K562 (cell line): ENCODE results near the gene PRKCQ. TPM values are rescaled to one million over a fixed set of nuclear protein-coding genes. Genes with fewer than 3 reads are reported as not detected.

Experiments used
- CBFA2T2 ChIP-seq: fragments of 450-650 bp; conservative IDR thresholded peaks from 2 replicates; pipeline ENCODE4 v1.6.1; 2017; ENCODE audit warnings: mild to moderate bottlenecking
- FOXK1 ChIP-seq: sonication (generic); formaldehyde crosslinking; IDR thresholded peaks from 2 replicates; pipeline ENCODE4 v1.8.0; 2022; ENCODE audit warnings: missing genetic modification reagents, mild to moderate bottlenecking, borderline replicate concordance
- MYBL2 ChIP-seq, 2 experiments: fragments of 450-650 bp in 1 of 2; sonication (generic) in 1 of 2; formaldehyde crosslinking in 1 of 2; IDR thresholded peaks; 2 replicates each; pipeline versions ENCODE4 v1.6.1 to v1.8.1; 2017 to 2022; ENCODE audit warnings: borderline replicate concordance in 1 of 2, inconsistent platforms in 1 of 2, low read depth in 1 of 2, mild to moderate bottlenecking in 1 of 2, missing genetic modification reagents in 1 of 2, moderate library complexity in 1 of 2
- NEUROD1 ChIP-seq: fragments of 150-350 bp; IDR thresholded peaks from 2 replicates; pipeline ENCODE4 v1.6.1; 2014; ENCODE audit warnings: borderline replicate concordance, low read length, low read depth; ENCODE audit not compliant: partially characterized antibody
- STAT5A ChIP-seq: IDR thresholded peaks from 2 replicates; pipeline ENCODE4 v1.6.1; 2012; ENCODE audit warnings: low read length, inconsistent platforms, borderline replicate concordance
- polyA plus RNA-seq, 8 experiments: library from polyadenylated mRNA; depleted of rRNA in 4 of 8; stranded (reverse) in 5 of 8; unstranded in 3 of 8; fragments of >200 nt; fragmentation: Nextera tagmentation in 2 of 8; fragmentation: Illumina TruSeq in 1 of 8; extraction: Ambion mirVana in 2 of 8; extraction: Trizol in 1 of 8; gene quantifications; 2 replicates each; pipeline versions ENCODE4 v1.2.1 to v1.2.3, GENCODE V29; 2011 to 2014; ENCODE audit warnings: inconsistent platforms in 1 of 8, missing spikeins in 1 of 8
- total RNA-seq, 7 experiments: library from RNA; depleted of rRNA in 6 of 7; stranded (reverse); fragments of >200 nt in 6 of 7; fragmentation: Illumina TruSeq in 2 of 7; extraction: Trizol in 2 of 7; gene quantifications; 2 replicates each; pipeline versions ENCODE4 v1.2.1 to v1.2.3, GENCODE V29; 2011 to 2021; ENCODE audit warnings: low replicate concordance in 1 of 7
- TF ChIP-seq, protein P1 (sequence below): sonication (generic); formaldehyde crosslinking; IDR thresholded peaks from 2 replicates; pipeline ENCODE4 v1.8.0; 2022; ENCODE audit warnings: mild to moderate bottlenecking, missing genetic modification reagents, borderline replicate concordance
- TF ChIP-seq, protein P2 (sequence below): fragments of 200-600 bp; sonication (generic); IDR thresholded peaks from one replicate; pipeline ENCODE4 v1.6.1; 2012; ENCODE audit warnings: mild to moderate bottlenecking, low read depth, low read length, inconsistent platforms
- TF ChIP-seq, protein P3 (sequence below): fragments of 250-450 bp; sonication (Bioruptor Pico); IDR thresholded peaks from 2 replicates; pipeline ENCODE4 v1.5.0; 2021; ENCODE audit warnings: mild to moderate bottlenecking, moderate library complexity

The PRKCQ gene
- total and polyA plus RNA-seq, 9 of the 15 experiments (the other 6 are each of a cell fraction or from before 2014, with no cell fraction given): 4.4 to 23.3 (median 14.6) TPM

DNA sequence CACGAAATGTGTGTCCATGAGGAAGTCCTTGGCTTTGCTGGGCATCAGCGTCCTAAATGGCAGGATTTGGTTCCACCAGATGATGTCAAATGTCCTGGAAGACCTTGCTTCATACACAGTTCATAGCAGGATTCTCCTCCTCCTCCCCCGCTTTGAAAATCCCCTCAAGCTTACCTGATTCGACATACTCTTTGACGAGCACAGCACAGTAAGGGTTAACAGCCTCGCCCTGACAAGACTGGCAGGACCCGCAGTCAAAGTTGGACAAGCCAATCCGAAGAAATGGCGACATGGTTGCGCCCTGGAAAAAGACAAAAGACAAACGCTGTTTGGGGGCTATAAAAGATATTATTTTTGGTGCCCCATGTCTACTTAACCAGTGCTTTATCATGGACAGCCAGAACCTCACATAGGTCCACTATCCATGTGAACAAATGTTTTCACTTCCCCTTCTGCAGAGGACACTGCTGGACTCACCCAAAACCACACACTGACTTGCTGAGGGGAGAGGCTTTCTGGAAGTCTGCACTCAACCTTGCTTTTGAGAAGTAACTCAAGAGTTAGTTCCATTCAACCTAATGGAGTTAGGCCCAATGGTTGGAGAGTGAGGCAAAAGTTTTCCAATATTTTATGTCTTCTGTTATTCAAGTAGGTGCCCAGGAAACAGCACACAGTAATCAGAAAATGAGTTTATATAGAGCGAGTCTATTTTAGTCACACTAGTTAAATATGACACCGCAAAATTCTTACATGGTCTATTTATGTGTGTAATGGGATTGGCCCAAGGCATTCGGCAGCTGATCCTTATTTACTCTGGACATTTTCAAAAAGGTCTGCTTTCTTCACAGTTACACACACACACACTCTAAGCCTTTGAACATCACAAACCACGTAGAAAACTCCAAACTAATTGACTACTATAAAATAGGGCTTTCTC, 65.0 kb downstream of the PRKCQ start (continued):
- TF ChIP-seq, protein P1, sequence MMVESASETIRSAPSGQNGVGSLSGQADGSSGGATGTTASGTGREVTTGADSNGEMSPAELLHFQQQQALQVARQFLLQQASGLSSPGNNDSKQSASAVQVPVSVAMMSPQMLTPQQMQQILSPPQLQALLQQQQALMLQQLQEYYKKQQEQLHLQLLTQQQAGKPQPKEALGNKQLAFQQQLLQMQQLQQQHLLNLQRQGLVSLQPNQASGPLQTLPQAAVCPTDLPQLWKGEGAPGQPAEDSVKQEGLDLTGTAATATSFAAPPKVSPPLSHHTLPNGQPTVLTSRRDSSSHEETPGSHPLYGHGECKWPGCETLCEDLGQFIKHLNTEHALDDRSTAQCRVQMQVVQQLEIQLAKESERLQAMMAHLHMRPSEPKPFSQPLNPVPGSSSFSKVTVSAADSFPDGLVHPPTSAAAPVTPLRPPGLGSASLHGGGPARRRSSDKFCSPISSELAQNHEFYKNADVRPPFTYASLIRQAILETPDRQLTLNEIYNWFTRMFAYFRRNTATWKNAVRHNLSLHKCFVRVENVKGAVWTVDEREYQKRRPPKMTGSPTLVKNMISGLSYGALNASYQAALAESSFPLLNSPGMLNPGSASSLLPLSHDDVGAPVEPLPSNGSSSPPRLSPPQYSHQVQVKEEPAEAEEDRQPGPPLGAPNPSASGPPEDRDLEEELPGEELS (CRISPR knock-in tag): no peak
- TF ChIP-seq CBFA2T2: peak; percentile 60
- TF ChIP-seq, protein P2, sequence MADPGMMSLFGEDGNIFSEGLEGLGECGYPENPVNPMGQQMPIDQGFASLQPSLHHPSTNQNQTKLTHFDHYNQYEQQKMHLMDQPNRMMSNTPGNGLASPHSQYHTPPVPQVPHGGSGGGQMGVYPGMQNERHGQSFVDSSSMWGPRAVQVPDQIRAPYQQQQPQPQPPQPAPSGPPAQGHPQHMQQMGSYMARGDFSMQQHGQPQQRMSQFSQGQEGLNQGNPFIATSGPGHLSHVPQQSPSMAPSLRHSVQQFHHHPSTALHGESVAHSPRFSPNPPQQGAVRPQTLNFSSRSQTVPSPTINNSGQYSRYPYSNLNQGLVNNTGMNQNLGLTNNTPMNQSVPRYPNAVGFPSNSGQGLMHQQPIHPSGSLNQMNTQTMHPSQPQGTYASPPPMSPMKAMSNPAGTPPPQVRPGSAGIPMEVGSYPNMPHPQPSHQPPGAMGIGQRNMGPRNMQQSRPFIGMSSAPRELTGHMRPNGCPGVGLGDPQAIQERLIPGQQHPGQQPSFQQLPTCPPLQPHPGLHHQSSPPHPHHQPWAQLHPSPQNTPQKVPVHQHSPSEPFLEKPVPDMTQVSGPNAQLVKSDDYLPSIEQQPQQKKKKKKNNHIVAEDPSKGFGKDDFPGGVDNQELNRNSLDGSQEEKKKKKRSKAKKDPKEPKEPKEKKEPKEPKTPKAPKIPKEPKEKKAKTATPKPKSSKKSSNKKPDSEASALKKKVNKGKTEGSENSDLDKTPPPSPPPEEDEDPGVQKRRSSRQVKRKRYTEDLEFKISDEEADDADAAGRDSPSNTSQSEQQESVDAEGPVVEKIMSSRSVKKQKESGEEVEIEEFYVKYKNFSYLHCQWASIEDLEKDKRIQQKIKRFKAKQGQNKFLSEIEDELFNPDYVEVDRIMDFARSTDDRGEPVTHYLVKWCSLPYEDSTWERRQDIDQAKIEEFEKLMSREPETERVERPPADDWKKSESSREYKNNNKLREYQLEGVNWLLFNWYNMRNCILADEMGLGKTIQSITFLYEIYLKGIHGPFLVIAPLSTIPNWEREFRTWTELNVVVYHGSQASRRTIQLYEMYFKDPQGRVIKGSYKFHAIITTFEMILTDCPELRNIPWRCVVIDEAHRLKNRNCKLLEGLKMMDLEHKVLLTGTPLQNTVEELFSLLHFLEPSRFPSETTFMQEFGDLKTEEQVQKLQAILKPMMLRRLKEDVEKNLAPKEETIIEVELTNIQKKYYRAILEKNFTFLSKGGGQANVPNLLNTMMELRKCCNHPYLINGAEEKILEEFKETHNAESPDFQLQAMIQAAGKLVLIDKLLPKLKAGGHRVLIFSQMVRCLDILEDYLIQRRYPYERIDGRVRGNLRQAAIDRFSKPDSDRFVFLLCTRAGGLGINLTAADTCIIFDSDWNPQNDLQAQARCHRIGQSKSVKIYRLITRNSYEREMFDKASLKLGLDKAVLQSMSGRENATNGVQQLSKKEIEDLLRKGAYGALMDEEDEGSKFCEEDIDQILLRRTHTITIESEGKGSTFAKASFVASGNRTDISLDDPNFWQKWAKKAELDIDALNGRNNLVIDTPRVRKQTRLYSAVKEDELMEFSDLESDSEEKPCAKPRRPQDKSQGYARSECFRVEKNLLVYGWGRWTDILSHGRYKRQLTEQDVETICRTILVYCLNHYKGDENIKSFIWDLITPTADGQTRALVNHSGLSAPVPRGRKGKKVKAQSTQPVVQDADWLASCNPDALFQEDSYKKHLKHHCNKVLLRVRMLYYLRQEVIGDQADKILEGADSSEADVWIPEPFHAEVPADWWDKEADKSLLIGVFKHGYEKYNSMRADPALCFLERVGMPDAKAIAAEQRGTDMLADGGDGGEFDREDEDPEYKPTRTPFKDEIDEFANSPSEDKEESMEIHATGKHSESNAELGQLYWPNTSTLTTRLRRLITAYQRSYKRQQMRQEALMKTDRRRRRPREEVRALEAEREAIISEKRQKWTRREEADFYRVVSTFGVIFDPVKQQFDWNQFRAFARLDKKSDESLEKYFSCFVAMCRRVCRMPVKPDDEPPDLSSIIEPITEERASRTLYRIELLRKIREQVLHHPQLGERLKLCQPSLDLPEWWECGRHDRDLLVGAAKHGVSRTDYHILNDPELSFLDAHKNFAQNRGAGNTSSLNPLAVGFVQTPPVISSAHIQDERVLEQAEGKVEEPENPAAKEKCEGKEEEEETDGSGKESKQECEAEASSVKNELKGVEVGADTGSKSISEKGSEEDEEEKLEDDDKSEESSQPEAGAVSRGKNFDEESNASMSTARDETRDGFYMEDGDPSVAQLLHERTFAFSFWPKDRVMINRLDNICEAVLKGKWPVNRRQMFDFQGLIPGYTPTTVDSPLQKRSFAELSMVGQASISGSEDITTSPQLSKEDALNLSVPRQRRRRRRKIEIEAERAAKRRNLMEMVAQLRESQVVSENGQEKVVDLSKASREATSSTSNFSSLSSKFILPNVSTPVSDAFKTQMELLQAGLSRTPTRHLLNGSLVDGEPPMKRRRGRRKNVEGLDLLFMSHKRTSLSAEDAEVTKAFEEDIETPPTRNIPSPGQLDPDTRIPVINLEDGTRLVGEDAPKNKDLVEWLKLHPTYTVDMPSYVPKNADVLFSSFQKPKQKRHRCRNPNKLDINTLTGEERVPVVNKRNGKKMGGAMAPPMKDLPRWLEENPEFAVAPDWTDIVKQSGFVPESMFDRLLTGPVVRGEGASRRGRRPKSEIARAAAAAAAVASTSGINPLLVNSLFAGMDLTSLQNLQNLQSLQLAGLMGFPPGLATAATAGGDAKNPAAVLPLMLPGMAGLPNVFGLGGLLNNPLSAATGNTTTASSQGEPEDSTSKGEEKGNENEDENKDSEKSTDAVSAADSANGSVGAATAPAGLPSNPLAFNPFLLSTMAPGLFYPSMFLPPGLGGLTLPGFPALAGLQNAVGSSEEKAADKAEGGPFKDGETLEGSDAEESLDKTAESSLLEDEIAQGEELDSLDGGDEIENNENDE: no peak
- TF ChIP-seq, protein P3, sequence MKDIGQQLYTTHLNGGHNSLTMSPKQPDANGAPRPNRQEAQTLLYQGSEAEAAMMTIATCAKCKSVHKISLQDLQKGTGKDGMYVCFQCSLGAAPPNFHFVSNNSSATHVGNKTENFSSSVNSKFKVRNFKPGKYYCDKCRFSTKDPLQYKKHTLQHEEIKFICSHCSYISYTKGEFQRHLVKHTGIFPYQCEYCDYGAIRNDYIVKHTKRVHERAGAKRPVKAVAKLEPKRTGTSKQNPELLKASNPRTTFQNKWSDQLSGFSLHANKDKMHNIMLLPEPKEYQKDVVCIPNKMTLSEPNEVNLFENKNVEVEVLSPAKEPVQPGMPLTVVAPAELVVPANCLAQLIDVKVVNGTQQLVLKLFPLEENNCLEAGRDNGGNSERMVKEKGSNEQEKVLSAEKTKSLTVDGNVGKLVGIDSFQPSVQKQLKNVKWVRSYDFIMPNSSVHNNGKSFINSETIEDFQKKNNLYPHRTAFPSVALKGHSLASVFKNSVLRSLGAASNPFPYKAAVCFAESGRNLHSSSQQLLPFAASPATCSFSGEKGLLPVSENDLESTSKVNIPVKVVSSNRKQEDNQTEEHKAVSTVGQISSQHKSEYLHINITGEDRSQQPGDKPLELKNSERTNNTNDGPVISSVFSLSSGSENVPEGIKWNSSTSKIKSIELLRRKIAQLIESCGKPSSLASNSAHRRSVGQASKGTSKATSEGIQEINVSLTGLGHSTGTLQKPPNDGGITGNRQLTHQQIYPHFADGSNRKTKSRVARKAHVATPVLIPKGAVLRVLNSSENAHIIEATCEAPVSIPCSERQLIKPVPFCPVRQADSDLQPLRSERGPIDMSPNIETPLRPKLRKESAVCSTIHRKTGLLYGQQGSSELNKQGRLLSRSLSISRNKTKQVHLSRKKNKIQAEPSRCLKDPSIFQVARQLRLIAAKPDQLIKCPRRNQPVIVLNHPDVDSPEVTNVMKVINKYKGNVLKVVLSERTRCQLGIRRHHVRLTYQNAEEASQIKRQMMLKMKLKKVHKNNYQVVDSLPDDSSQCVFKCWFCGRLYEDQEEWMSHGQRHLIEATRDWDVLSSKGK (CRISPR knock-in tag): no peak
- TF ChIP-seq MYBL2 (IDR thresholded peaks at IDR 0.05; ENCODE audit: low read depth): no peak
- TF ChIP-seq MYBL2 (CRISPR knock-in tag; IDR thresholded peaks at IDR 0.05; ENCODE audit: borderline replicate concordance): no peak
- TF ChIP-seq FOXK1 (CRISPR knock-in tag): no peak
- TF ChIP-seq STAT5A: no peak
- TF ChIP-seq NEUROD1: no peak
